OCI-LY1 (cell line): ENCODE results near the gene ATP8B2.

Experiments used
- EZH2 ChIP-seq: fragments of 200-600 bp; sonication (generic), shearing (Covaris generic); IDR thresholded peaks from 2 replicates; pipeline ENCODE4 v1.8.0; 2017; ENCODE audit warnings: borderline replicate concordance, mixed run types, mild to moderate bottlenecking, antibody characterized with exemption, low read length, moderate library complexity, mixed read lengths
- TF ChIP-seq, protein P1 (sequence below): fragments of 200-600 bp; sonication (generic), shearing (Covaris generic); IDR thresholded peaks from 2 replicates; pipeline ENCODE4 v1.5.1; 2017; ENCODE audit warnings: mild to moderate bottlenecking, antibody characterized with exemption, low read length, moderate library complexity, mixed read lengths

DNA sequence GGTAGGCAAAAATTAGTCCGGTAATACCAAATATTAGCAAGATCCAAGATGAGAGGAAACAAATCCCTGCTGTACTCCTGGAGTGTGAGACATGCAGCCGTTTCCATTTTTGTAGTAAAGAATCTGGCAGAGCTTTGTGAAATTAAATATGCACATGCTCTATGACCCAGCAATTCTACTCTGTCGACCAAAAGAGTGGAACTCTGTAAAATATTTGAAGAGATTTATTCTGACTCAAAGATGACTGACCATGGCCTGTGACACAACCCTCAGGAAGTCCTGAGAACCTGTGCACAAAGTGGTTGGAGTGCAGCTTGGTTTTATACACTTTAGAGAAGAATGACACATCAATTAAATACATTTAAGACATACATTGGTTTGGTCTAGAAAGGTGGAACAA, 36.7 kb upstream of the ATP8B2 start:
- TF ChIP-seq, protein P1, sequence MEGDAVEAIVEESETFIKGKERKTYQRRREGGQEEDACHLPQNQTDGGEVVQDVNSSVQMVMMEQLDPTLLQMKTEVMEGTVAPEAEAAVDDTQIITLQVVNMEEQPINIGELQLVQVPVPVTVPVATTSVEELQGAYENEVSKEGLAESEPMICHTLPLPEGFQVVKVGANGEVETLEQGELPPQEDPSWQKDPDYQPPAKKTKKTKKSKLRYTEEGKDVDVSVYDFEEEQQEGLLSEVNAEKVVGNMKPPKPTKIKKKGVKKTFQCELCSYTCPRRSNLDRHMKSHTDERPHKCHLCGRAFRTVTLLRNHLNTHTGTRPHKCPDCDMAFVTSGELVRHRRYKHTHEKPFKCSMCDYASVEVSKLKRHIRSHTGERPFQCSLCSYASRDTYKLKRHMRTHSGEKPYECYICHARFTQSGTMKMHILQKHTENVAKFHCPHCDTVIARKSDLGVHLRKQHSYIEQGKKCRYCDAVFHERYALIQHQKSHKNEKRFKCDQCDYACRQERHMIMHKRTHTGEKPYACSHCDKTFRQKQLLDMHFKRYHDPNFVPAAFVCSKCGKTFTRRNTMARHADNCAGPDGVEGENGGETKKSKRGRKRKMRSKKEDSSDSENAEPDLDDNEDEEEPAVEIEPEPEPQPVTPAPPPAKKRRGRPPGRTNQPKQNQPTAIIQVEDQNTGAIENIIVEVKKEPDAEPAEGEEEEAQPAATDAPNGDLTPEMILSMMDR = no peak
- no peak for TF ChIP-seq EZH2
